ENCODE data around the gene GRPR.
"Not testable (repeated sequence)": the region's sequence is repeated elsewhere in the genome, so short reads cannot be mapped to it uniquely, and the experiment has no call there.

Gene GRPR

GRCh38 chrX:16138108-16138427 is 14.7 kb downstream of the GRPR start:
- DNase-seq = no peak

DNA sequence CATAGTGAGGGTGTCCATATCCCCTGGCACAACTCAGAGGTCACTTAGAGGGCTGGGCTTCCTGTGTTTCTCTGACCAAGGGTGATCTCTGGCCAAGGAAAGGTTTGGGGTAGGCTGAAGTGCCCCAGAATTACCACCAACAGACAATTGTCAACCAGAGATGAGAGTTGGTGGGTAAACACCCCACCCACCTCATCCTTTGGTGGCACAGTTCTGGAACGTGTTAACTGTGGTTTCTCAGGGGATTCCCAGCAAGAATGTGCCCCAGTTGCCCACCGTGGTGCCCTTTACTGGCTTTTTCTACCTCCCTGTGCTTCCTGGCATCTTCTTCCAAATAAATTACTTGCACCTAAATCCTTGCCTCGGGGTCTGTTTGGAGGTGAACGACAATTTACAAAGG is 17.1 kb downstream of the GRPR start:
- DNase-seq = no peak

GRCh38 chrX:16140983-16141382 is 17.6 kb downstream of the GRPR start:
- no peak for DNase-seq

DNA sequence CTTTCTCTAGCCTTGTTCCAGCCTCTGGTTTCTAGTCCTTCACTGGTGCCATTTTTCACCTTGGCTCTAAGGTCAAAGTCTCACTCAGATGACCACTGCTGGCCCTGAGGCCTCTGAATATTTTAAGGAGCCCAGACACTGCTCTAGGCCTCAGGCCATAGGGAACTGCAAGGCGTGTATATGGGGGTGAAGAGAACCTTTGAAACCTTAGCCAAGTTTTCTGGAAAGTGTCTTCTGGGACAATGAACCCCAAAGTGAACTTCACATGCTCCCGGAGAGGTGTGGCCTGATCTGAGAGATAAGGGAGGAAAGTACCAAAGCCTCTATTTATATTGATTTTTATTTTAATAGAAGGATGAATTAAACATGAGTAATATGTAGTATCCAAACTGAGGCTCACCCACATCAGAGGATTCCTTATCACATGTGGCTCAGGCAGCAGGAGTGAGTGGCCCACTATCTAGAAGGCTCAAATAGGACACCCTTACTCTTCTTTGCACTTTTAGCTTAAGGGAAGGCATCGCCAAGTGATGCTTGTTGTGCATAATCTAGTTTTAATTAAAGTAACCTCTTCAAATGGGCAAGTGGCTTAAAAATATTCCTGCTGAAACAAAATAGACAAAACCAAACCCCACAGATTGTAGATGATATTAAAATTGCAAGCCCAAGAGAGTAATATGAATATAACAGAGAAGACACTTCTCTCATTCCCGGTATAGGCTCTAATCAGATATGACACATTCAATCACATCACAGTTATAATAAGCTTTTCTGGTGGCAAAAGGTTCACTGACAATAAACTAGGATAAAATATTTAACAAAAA is 18.3 kb downstream of the GRPR start:
- no peak for DNase-seq

DNA sequence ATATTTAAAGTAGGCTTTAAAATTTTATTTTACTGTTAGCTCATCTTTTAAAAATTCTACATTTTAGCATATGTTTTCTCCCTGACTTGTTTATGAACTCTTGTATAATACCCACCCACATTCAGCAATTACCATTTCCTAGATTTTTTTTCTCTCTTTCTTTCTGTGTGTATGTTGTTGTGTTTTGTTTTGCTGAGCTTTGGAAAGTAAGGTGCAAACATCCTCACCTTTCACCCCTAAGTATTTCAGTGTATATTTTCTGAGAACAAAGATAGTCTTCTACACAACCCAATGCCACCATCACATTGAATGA is 18.8 kb downstream of the GRPR start:
- no peak for DNase-seq

DNA sequence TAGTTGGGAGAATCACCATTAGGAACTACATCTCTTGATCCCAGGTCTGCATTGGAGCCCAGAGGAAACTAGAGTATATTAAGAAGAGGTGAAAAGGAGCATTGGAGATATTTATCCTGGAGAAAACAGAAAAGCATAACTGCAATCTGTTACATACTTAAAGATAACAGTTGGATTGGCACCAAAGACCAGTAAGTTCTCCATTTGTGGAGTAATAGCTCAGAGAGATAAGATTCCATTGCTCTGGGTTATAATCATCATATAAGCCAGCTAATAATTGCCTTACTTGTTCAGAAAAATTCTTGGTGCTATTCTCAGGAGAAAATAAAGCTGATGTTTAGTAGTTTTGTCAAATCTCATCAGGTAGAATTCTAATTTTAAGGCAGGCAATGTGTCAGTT is 20.6 kb downstream of the GRPR start:
- no peak for DNase-seq

DNA sequence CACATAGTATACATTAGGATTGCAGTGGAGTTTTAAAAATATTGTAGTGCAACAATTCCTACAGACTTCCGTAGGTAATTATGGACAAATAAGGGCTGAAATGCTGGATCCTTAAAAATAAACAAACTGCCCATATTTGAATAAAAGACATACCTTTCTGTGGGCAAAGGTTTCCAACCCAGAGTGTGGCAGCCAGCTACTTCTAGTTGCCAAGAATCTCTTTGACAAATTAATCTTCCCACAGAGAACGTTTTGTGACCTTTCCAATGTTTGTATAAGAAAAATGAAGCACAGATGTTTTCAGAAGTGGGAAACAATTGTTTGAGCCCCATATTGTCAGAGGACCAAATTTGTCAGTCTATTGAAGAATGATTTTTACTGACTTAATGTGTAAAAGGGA is 21.1 kb downstream of the GRPR start:
- DNase-seq = no peak

DNA sequence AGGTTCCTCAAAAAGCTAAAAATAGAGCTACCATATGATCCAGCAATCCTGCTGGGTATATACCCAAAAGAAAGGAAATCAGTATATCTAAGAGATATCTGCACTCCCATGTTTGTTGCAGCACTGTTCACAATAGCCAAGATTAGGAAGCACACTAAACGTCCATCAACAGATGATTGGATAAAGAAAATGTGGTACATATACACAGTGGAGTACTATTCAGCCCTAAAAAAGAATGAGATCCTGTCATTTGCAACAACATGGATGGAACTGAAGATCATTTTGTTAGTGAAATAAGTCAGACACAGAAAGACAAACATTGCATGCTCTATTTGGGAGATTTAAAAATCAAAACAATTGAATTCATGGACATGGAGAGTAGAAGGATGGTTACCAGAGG is 21.7 kb downstream of the GRPR start:
- not testable (repeated sequence) for DNase-seq

GRCh38 chrX:16145656-16146055 is 22.3 kb downstream of the GRPR start:
- no peak for DNase-seq

GRCh38 chrX:16148896-16149295 is 25.5 kb downstream of the GRPR start:
- no peak for DNase-seq

DNA sequence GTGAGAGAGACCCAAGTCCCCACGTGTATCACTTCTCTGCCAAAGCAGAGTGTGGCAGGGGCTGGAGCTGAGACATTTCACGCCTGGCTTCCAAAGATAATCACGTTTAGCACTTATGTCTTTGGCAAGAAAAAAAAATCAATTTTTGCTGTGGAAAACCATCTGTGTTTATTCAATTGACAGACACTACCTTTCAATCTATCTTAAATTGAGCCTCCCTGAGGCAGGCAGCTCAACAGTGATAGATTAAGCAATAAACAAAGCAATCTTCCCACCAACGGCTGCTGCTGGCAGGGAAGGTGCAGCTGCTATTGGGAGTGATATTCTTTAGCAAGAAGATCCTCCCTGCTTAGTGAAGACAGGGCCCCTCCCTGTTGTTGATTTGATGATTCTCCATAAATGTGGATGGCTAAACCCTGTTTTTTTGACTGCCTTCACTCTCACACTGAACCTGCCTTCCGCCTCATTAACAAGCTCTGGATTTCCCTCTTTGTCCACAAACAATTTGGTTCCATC is 32.3 kb downstream of the GRPR start:
- DNase-seq = no peak

DNA sequence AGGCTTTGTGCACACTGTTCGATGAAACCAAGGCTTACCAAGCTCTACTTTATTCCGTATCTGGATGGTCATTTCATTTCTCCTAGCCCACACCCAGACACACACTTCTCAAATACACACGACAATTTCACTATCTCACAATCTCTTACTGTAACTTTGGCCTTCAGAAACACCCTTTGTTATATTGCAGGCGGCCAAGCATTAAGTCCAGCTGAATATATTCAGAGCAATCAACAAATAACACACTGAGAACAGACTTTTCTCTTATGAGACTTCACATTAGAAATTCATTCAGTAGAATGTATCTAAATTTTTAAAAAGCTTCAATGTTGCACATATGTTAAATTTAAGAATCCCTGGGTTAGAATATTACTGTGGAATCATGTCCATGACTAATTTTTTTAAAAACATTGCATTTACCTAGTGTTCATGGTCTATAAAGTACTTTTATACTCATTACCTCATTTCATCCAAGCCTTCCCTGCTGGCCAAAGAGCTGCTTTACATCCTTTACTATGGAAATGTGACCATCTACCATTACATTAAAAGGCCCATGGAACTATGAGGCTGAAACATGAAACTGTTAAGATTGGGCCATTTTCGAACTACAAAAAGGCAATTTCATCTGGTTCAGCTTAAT is 33.4 kb downstream of the GRPR start:
- no peak for DNase-seq

- DNase-seq = no peak
Observed at GRCh38 chrX:16160729-16161128, 37.4 kb downstream of the GRPR start.

- DNase-seq = not testable (repeated sequence)
Observed at GRCh38 chrX:16161173-16161572, 37.8 kb downstream of the GRPR start.

GRCh38 chrX:16162391-16162790 is 39.0 kb downstream of the GRPR start:
- no peak for DNase-seq

GRCh38 chrX:16164748-16165147 is 41.4 kb downstream of the GRPR start:
- no peak for DNase-seq

DNA sequence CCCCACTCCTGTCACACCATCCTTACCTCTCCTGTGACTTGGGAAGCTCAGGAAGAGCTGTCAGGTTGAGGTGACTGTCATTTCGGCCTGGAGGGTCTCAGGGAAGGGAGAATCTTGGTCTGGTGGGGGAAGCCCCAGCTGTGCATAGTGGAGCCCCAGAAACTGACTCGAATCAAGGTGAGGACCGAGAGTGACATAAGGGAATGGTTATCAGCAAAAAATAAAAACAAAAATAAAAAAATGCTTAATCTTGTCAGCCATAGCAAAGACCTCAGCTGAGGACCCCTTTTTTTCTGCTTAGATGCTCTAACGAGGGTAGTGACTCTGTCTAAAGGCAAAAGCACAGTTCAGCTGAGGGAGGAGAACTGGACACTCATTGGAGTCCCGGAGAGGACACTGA is 43.8 kb downstream of the GRPR start, which contains the start of gene MAGEB17:
Gene MAGEB17, plus strand, starts transcription at position 301 of the 400 bp plus-strand sequence. CDS start 2,902 bp downstream, outside the sequence.
- DNase-seq = no peak

GRCh38 chrX:16171039-16171438 is 47.7 kb downstream of the GRPR start:
- DNase-seq = no peak

DNA sequence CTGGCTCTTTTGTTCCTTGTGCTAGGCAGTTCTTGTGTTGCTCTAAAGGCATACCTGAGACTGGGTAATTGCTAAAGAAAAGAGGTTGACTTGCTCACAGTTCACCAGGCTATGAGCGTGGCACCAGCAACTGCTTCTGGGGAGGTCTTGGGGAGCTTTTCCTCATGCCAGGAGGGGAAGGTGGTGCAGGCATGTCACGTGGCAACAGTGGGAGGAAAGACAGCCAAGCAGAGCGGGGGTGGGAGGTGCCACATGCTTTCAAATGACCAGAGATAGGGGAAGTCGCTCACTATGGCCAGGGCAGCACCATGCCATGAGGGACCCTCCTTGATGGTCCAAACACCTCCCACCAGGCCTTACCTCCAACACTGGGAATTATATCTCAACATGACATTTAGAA is 48.6 kb downstream of the GRPR start:
- no peak for DNase-seq

GRCh38 chrX:16172391-16172790 is 49.0 kb downstream of the GRPR start:
- no peak for DNase-seq

GRCh38 chrX:16175329-16176061 is 52.1 kb downstream of the GRPR start:
- no peak for DNase-seq

GRCh38 chrX:16177260-16177659 is 53.9 kb downstream of the GRPR start:
- no peak for DNase-seq

- not testable (repeated sequence) for DNase-seq
Observed at GRCh38 chrX:16183843-16184242, 60.5 kb downstream of the GRPR start.

- DNase-seq = no peak
Observed at GRCh38 chrX:16185725-16186136, 62.4 kb downstream of the GRPR start.
